Endothelial cell of umbilical vein (primary cell): ENCODE measurements around the gene PRKCQ.

Experiments
- CTCF ChIP-seq, 2 donors: IDR thresholded peaks; 1 replicate in 1 of 2; 2 replicates in 1 of 2; pipeline ENCODE4 v1.5.1; 2011; ENCODE audit warnings: low read length in 2 of 2, mild to moderate bottlenecking in 2 of 2, moderate library complexity in 2 of 2, control low read depth in 1 of 2, inconsistent platforms in 1 of 2, low read depth in 1 of 2; ENCODE audit not compliant: insufficient read depth in 1 of 2; ENCODE audit errors: extremely low read depth in 1 of 2
- EZH2 ChIP-seq: IDR thresholded peaks from 2 replicates; pipeline ENCODE4 v1.6.1; 2012; ENCODE audit warnings: borderline replicate concordance, low read depth, mild to moderate bottlenecking, moderate library complexity, low read length, inconsistent platforms; ENCODE audit not compliant: severe bottlenecking
- FOS ChIP-seq: IDR thresholded peaks from 2 replicates; pipeline ENCODE4 v1.6.1; 2011; ENCODE audit warnings: mild to moderate bottlenecking, low read length, moderate library complexity, borderline replicate concordance; ENCODE audit not compliant: insufficient read depth
- GATA2 ChIP-seq: IDR thresholded peaks from 2 replicates; pipeline ENCODE4 v1.7.0; 2011; ENCODE audit warnings: low read depth, mild to moderate bottlenecking, moderate library complexity, mixed read lengths, low read length; ENCODE audit not compliant: insufficient read length, insufficient read depth
- MYC ChIP-seq: IDR thresholded peaks from one replicate; pipeline ENCODE4 v1.6.1; 2011; ENCODE audit warnings: mild to moderate bottlenecking, low read depth, low read length
- POLR2A ChIP-seq: IDR thresholded peaks from 2 replicates; pipeline ENCODE4 v1.6.1; 2012; ENCODE audit warnings: low read depth, mild to moderate bottlenecking, control low read depth, low read length
- POLR2AphosphoS5 ChIP-seq: IDR thresholded peaks from 2 replicates; pipeline ENCODE4 v1.6.1; 2012; ENCODE audit warnings: low read depth, mild to moderate bottlenecking, control low read depth, low read length, moderate library complexity; ENCODE audit not compliant: insufficient read depth
- TF ChIP-seq, protein P1 (sequence below): IDR thresholded peaks from 2 replicates; pipeline ENCODE4 v1.6.1; 2011; ENCODE audit not compliant: insufficient read depth, insufficient read length

GRCh38 chr10:6501931-6502330, 78.1 kb downstream of the PRKCQ start:
- TF ChIP-seq EZH2 (no peak), GATA2 (no peak), CTCF (IDR thresholded peaks at IDR 0.05; ENCODE audit: extremely low read depth in 1 of 2, insufficient read depth in 1 of 2, low read depth in 1 of 2, low read length in 2 of 2) (no peak), POLR2A (no peak), MYC (no peak), POLR2AphosphoS5 (no peak), FOS (no peak)
- TF ChIP-seq, protein P1, sequence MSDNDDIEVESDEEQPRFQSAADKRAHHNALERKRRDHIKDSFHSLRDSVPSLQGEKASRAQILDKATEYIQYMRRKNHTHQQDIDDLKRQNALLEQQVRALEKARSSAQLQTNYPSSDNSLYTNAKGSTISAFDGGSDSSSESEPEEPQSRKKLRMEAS: no peak
